B cell (primary cell): ENCODE data around the gene NHLRC1. TPM values are rescaled to one million over a fixed set of nuclear protein-coding genes. Genes with fewer than 3 reads are reported as not detected.

Source experiments
- ATAC-seq: fragments of 200-7000 bp; cut with Tn5 transposase; one replicate; pipeline ENCODE4 v1.10.0; 2021; ENCODE audit warnings: low read depth, mild to moderate bottlenecking, moderate number of reproducible peaks, moderate library complexity
- CTCF ChIA-PET: fragments of 350-600 bp; sonication (Branson Sonifier 250); formaldehyde crosslinking; loops from one replicate; lab custom pipeline; 2021; ENCODE audit warnings: antibody characterized with exemption, inconsistent platforms; lab: Charles Lee
- POLR2A ChIA-PET: fragments of 350-600 bp; sonication (Branson Sonifier 250); formaldehyde crosslinking; loops from one replicate; lab custom pipeline; 2021; ENCODE audit warnings: antibody characterized with exemption; lab: Charles Lee
- DNase-seq: peaks from one replicate; pipeline ENCODE4 v3.0.0; 2013
- H2AFZ ChIP-seq: 2 replicates; pipeline ENCODE4 v1.6.1; 2012; ENCODE audit warnings: mild to moderate bottlenecking, low read depth, low read length; ENCODE audit not compliant: insufficient read depth, poor library complexity, severe bottlenecking
- H3K27ac ChIP-seq, 2 donors: 1 replicate in 1 of 2; 2 replicates in 1 of 2; pipeline ENCODE4 v1.5.1; 2012 to 2013; ENCODE audit warnings: low read length in 2 of 2, mild to moderate bottlenecking in 2 of 2, moderate library complexity in 1 of 2
- H3K27me3 ChIP-seq, 4 experiments: fragments of 200-600 bp in 1 of 4; sonication (generic) in 1 of 4; replicated peaks in 1 of 4; 1 replicate in 2 of 4; 2 replicates in 2 of 4; pipeline versions ENCODE4 v1.6.1 to v1.7.0; 2013 to 2016; ENCODE audit warnings: low read length in 3 of 4, mild to moderate bottlenecking in 2 of 4, mixed read lengths in 1 of 4, moderate library complexity in 1 of 4; ENCODE audit not compliant: insufficient read depth in 4 of 4, control insufficient read depth in 3 of 4; ENCODE audit errors: control extremely low read depth in 1 of 4
- H3K36me3 ChIP-seq, 2 experiments: replicated peaks in 1 of 2; 1 replicate in 1 of 2; 2 replicates in 1 of 2; pipeline versions ENCODE4 v1.6.1 to v1.7.1; 2013; ENCODE audit warnings: low read length in 1 of 2; ENCODE audit not compliant: insufficient read depth in 2 of 2, control insufficient read depth in 1 of 2; ENCODE audit errors: control extremely low read depth in 1 of 2, extremely low read depth in 1 of 2
- H3K4me1 ChIP-seq, 2 donors: fragments of 200-600 bp in 1 of 2; sonication (generic) in 1 of 2; 1 replicate in 1 of 2; 2 replicates in 1 of 2; pipeline versions ENCODE4 v1.5.1 to v1.6.1; 2013 to 2017; ENCODE audit warnings: low read length in 2 of 2; ENCODE audit not compliant: control insufficient read depth in 2 of 2, insufficient read depth in 2 of 2
- H3K4me2 ChIP-seq: replicated peaks from 2 replicates; pipeline ENCODE3; 2012; ENCODE audit warnings: mild to moderate bottlenecking, low read depth, low read length; ENCODE audit not compliant: poor library complexity, severe bottlenecking
- H3K4me3 ChIP-seq, 5 experiments: fragments of 200-600 bp in 1 of 5; sonication (generic) in 1 of 5; 1 replicate in 3 of 5; 2 replicates in 2 of 5; pipeline versions ENCODE4 v1.5.1 to v1.7.0; 2011 to 2016; ENCODE audit warnings: low read length in 4 of 5, mild to moderate bottlenecking in 4 of 5, low read depth in 2 of 5, control low read depth in 1 of 5, moderate library complexity in 1 of 5; ENCODE audit not compliant: insufficient read depth in 1 of 5; ENCODE audit errors: control extremely low read depth in 1 of 5, extremely low read depth in 1 of 5
- H3K79me2 ChIP-seq: fragments of 200-600 bp; sonication (generic); one replicate; pipeline ENCODE4 v1.6.0; 2016; ENCODE audit warnings: low read length; ENCODE audit not compliant: control insufficient read depth, insufficient read depth
- H3K9ac ChIP-seq: fragments of 200-600 bp; sonication (generic); 2 replicates; pipeline ENCODE4 v1.6.1; 2017; ENCODE audit warnings: mild to moderate bottlenecking, low read length, moderate library complexity
- H3K9me3 ChIP-seq, 3 donors: one replicate each; pipeline versions ENCODE4 v1.6.1 to v1.7.1; 2013; ENCODE audit warnings: low read length in 2 of 3; ENCODE audit not compliant: control insufficient read depth in 2 of 3, insufficient read depth in 1 of 3; ENCODE audit errors: control extremely low read depth in 1 of 3
- H4K20me1 ChIP-seq: 2 replicates; pipeline ENCODE4 v1.6.0; 2012; ENCODE audit warnings: mild to moderate bottlenecking, low read length; ENCODE audit not compliant: insufficient read depth, control insufficient read depth, poor library complexity, severe bottlenecking
- H3K27ac Mint-ChIP-seq: one replicate; pipeline ENCODE4 v1.8.0; 2021; ENCODE audit warnings: mixed read lengths
- H3K27me3 Mint-ChIP-seq: one replicate; pipeline ENCODE4 v1.8.0; 2021; ENCODE audit warnings: mixed read lengths
- H3K4me1 Mint-ChIP-seq: one replicate; pipeline ENCODE4 v1.8.0; 2021; ENCODE audit warnings: mixed read lengths
- H3K4me3 Mint-ChIP-seq: one replicate; pipeline ENCODE4 v1.8.0; 2021; ENCODE audit warnings: mixed read lengths
- H3K9me3 Mint-ChIP-seq: one replicate; pipeline ENCODE4 v1.8.0; 2022; ENCODE audit warnings: mixed read lengths; ENCODE audit not compliant: insufficient read depth
- EZH2 ChIP-seq: IDR thresholded peaks from 2 replicates; pipeline ENCODE4 v1.6.1; 2012; ENCODE audit warnings: borderline replicate concordance, low read depth, mild to moderate bottlenecking, moderate library complexity, low read length; ENCODE audit not compliant: insufficient read depth, poor library complexity, severe bottlenecking
- WGBS: methylation state at CpG from one replicate; pipeline ENCODE4 v1.1.5; 2013; ENCODE audit warnings: missing lambda C conversion rate; ENCODE audit not compliant: insufficient coverage; 5-methylcytosine and 5-hydroxymethylcytosine counted together
- intact Hi-C: fragments of 100-400 bp; cut with micrococcal nuclease; formaldehyde crosslinking; loops from one replicate; pipeline ENCODE4 v1.10.0; 2022
- polyA plus RNA-seq: library from polyadenylated mRNA; depleted of rRNA; stranded (reverse); fragments of >200 nt; gene quantifications from 2 replicates; pipeline ENCODE4 v1.2.3, GENCODE V29; 2012
- total RNA-seq, 2 donors: library from RNA; stranded (reverse); fragments of 120-200 nt in 1 of 2; gene quantifications; 1 replicate in 1 of 2; 2 replicates in 1 of 2; pipeline versions ENCODE4 v1.2.3 to v1.2.4, GENCODE V29; 2013 to 2022
- TF ChIP-seq, protein P1 (sequence below): fragments of 200-600 bp; IDR thresholded peaks from one replicate; pipeline ENCODE4 v1.8.0; 2022; ENCODE audit warnings: antibody characterized with exemption, mild to moderate bottlenecking

The NHLRC1 gene
- total and polyA plus RNA-seq, 2 donors (not counting 1 experiment from before 2014, with no cell fraction given), result 0.31 to 1.0 TPM

GRCh38 chr6:18154507-18155149 is 32.2 kb upstream of the NHLRC1 start, which contains the start of gene TPMT:
TSS of gene TPMT (minus strand) at chr6:18155077. CDS start at chr6:18149127, 5,950 bp downstream.
- H3K27ac ChIP-seq, result peak within 1 kb of the TSS; percentile 83 to 87
- POLR2A ChIA-PET, result interaction anchor here (0.5 kb wide), 1 partner anchor 25 kb away, joined by 4 read pairs; no protein-coding TSS in a partner anchor
- H3K4me2 ChIP-seq, result peak within 1 kb of the TSS; percentile 99
- Mint-ChIP-seq H3K27me3 (no peaks in the 10 kb centered on the region), H3K4me3 (peak within 1 kb of the TSS; percentile 99), H3K4me1 (peaks cover 24% of the 10 kb centered on the region), H3K9me3 (no peaks in the 10 kb centered on the region), H3K27ac (peak within 1 kb of the TSS; percentile 98)
- 0% methylated on average over 30 of the region's 34 CpGs for WGBS
- TF ChIP-seq, protein P1, sequence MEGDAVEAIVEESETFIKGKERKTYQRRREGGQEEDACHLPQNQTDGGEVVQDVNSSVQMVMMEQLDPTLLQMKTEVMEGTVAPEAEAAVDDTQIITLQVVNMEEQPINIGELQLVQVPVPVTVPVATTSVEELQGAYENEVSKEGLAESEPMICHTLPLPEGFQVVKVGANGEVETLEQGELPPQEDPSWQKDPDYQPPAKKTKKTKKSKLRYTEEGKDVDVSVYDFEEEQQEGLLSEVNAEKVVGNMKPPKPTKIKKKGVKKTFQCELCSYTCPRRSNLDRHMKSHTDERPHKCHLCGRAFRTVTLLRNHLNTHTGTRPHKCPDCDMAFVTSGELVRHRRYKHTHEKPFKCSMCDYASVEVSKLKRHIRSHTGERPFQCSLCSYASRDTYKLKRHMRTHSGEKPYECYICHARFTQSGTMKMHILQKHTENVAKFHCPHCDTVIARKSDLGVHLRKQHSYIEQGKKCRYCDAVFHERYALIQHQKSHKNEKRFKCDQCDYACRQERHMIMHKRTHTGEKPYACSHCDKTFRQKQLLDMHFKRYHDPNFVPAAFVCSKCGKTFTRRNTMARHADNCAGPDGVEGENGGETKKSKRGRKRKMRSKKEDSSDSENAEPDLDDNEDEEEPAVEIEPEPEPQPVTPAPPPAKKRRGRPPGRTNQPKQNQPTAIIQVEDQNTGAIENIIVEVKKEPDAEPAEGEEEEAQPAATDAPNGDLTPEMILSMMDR, result no peak
- TF ChIP-seq EZH2, result no peak
- peaks cover 0 to under 1% of the 10 kb centered on the region in 2 experiments for H3K36me3 ChIP-seq
- CTCF ChIA-PET, result interaction anchor here (0.9 to 2.0 kb wide), 2 partner anchors 9 to 33 kb away, joined by 3 to 10 read pairs; partner anchors contain the start of gene NHLRC1
- H3K4me1 ChIP-seq, result peaks cover 25 to 29% of the 10 kb centered on the region in 2 donors
- H3K9me3 ChIP-seq, result no peaks in the 10 kb centered on the region
- ATAC-seq (no peak), DNase-seq (no peak)
- peak within 1 kb of the TSS; percentile 75 to 99 (median 89) for H3K4me3 ChIP-seq
- intact Hi-C loops, result loop anchor here (1.0 to 5.0 kb wide), 4 partner anchors 32 to 247 kb away; partner anchors contain the start of genes NHLRC1 and RNF144B
- H4K20me1 ChIP-seq, result no peaks in the 10 kb centered on the region
- H3K27me3 ChIP-seq, result no peaks in the 10 kb centered on the region
- peak within 1 kb of the TSS; percentile 86 for H2AFZ ChIP-seq
- H3K9ac ChIP-seq, result peak within 1 kb of the TSS; percentile 93
- peaks cover 21% of the 10 kb centered on the region for H3K79me2 ChIP-seq

GRCh38 chr6:18153311-18153703 is 30.8 kb upstream of the NHLRC1 start:
- Histone ChIP-seq H3K4me2 (no peak overlapping the region), H3K9me3 (no peaks in the 10 kb centered on the region), H3K9ac (no peak overlapping the region), H3K4me1 (peaks cover 25 to 29% of the 10 kb centered on the region in 2 donors), H2AFZ (no peak overlapping the region), H4K20me1 (no peaks in the 10 kb centered on the region), H3K36me3 (peaks cover 0 to under 1% of the 10 kb centered on the region in 2 experiments), H3K4me3 (no peak overlapping the region), H3K79me2 (peaks cover 11% of the 10 kb centered on the region), H3K27ac (no peak overlapping the region), H3K27me3 (no peaks in the 10 kb centered on the region)
- CTCF ChIA-PET, result interaction anchor here (0.6 kb wide), 1 partner anchor 12 kb away, joined by 5 read pairs; no protein-coding TSS in a partner anchor
- DNase-seq (no peak), ATAC-seq (no peak)
- Mint-ChIP-seq H3K9me3 (no peaks in the 10 kb centered on the region), H3K27me3 (no peaks in the 10 kb centered on the region), H3K4me3 (peak overlapping the region; percentile 29), H3K27ac (no peak overlapping the region), H3K4me1 (peaks cover 23% of the 10 kb centered on the region)
- TF ChIP-seq EZH2, result no peak
- TF ChIP-seq, protein P1, result no peak
- intact Hi-C loops, result no loop called here
- POLR2A ChIA-PET, result no interaction called here
